Stimulated activated CD4-positive, alpha-beta T cell treated with anti-CD3 and anti-CD28 coated beads, Interleukin-4, amount 100 ng/mL, for 4 hours (primary cell): ENCODE data around the gene POP7.

ENCODE experiments used
- DNase-seq, 2 experiments: peaks; one replicate each; pipeline ENCODE4 v3.0.0-alpha.2; 2020

POP7 gene

DNA sequence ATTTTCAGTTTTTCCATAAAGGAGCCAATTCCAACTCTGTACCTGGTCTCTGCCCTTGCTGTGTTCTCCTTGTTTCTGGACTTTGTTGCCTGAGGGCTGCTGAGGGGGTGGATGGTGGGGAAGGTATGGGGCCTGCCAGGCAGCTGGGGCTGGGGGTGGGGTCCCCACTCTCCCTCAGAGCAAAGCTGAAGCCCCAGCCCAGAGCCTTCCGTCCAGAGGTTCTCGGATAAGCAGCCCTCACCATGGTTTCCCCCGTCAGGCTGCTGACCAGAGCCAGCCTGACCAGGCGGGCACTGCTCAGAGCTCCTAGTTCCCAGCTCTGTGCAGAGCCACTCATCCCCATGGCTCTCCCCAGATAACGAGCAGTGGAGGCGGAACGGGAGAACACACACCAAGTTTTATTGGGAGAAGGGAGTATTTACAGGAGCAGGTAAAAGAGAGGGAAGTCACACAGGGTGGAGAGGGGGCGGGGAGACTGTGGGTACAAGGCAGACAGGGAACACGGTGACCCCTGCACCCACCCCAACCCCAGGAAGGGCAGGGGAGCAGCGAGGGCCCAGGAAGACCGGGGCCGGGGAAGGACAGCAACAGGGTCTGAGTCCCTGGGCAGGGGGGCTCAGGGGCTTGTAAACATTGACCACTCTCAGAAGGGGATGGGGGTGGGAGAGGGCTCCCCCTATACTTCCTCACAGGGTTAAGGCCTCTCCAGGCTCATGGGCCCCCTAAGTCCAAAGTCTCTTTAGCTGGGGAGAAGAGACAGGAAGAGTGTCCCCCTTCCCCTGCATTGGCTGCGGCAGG lies 26.6 kb upstream of the POP7 start:
- no peak for DNase-seq

DNA sequence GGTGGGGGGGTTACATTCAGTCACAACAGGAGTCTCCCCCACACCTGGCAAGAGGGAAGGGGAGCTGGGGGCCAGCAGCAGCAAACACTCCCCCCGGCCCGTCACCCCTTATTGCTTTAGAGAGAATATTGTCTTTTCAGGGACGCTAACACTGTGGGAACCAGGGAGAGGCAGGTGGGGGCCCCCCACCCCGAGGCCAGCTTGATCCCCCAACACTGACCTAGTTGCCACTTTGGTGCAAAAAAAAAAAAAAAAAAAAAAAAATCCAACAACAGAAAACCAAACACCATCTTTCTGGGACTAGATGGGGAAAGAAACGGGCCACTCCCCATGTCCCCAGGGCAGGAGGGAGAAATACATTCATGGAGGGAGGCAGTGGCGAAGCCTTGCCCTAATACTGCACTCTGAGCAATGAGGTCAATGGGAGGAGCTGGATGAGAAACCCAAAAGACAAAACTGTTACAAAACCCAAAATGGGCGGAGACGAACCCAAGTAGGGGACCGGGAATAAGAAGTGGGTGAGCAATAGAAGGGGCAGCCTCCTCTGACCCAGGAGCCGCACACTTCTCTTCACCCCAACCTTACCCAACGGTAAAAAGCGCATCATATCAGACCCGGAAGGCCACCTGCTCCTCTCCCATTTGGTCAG lies 25.9 kb upstream of the POP7 start:
- DNase-seq, result no peak

GRCh38 chr7:100680576-100681271 lies 25.2 kb upstream of the POP7 start:
- DNase-seq, result no peak

- DNase-seq, result no peak
Measured at GRCh38 chr7:100681491-100682227, 24.3 kb upstream of the POP7 start.

- peak in 1 of 2 experiments; percentile 47 for DNase-seq
Measured at GRCh38 chr7:100682228-100682741, 23.6 kb upstream of the POP7 start.

- DNase-seq, result no peak
Measured at GRCh38 chr7:100682991-100683658, 22.8 kb upstream of the POP7 start.

GRCh38 chr7:100683659-100684533 lies 22.0 kb upstream of the POP7 start:
- DNase-seq, result no peak

DNA sequence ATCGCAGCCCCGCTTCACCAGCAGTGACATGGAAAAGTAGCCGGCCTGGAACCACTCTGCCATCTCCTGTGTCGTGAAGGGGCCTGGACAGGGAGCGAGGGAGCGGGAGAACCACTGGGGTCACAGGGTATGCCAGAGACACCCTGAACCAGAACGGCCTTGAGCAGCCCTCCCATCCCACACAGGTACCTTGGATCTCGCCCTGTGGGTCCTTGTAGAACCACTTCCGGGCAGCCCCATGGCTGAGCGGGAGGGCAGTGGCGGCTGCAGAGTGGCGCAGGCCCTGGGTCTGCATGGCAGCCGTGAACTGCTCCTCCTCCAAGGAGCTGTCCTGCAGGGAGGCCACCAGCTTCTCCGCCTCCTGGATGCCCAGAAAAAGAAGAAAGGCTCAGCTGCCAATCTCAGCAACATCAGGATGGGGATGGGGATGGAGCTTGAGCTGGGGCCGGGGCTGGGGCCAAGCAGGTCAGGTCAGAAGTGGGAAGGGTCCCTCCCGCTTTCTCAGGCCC lies 21.3 kb upstream of the POP7 start:
- no peak for DNase-seq

DNA sequence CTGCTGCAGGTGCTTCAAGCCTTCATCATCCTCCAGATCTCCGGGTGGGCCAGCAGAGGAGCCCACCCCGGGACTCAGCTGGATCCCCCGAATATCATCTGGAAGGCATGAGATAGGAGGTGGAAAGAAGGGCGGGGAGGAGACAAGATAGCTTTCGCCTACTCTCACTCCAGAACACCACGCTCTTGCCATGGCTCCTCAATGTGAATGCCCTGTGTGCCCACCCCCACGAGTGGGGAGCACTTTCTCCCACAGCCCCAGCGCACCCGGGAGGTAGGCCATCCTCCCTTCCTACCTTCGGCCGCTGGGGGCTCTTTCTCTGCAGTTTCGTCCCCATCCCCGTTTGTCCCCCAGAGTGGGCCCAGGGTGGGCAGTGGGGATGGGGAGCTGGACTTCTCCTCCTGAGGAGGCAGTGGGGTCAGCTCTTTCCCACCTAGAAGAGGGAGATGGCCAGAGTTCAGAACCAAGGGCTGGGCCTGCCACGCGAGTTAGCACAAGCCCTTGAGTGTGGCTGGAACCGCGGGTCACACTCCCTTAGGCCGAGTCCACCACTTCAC lies 20.8 kb upstream of the POP7 start:
- DNase-seq, result no peak

DNA sequence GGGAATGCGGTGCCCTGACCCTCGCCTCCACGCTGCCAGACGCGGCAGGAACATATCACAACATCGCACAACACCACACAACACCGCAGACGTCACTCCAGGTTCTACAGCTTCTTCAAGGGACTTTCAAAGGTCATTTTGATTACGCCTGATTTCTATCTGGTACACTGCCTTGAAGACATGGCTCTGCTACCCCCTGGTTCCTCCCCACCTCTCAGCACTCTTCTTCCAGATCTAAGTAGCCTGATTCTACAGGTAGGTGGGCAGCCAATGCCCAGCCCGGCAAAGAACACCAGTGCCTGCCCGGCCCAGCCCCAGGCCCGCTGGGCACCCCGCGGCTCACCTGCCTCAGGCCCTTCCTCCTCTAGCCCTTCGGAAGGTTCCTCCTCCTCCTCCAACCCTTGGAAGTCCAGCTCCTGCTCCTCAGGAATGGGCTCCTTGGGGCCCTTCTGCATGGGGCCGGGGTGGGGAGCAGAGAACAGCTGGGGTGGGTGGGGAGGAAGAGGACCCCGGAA lies 20.2 kb upstream of the POP7 start:
- no peak for DNase-seq

GRCh38 chr7:100686201-100686821 lies 19.6 kb upstream of the POP7 start:
- DNase-seq, result no peak

- no peak for DNase-seq
Measured at GRCh38 chr7:100686822-100687211, 19.1 kb upstream of the POP7 start.

GRCh38 chr7:100687261-100687660 lies 18.7 kb upstream of the POP7 start:
- DNase-seq, result no peak

DNA sequence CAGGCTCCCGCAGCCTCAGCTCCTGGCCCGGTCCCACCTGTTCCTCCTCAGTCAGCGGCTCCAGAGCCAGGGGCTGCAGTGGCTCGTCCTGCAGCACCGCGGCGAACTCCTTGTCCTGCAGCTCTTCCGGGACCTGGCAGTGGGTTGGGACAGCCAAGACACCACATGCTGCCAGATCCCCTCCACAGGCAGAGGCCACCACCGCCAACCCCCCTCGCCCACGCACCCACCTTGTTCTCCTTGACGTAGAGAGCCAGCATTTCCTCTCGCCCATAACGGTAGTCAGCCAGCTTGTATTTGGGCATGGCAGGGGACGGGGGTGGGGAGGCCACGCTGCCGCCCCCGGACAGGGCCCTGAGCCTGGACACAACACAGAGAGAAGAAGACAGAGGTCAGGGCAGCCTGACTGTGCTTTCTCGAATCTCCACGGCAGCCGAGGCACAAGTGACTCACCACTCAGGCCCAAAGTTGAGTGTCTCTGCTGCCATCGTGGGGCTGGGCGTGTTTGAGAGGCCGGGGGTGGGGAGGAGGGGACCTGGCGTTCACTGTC lies 18.1 kb upstream of the POP7 start:
- no peak for DNase-seq

- no peak for DNase-seq
Measured at GRCh38 chr7:100688326-100688860, 17.5 kb upstream of the POP7 start.

GRCh38 chr7:100689230-100690135 lies 16.4 kb upstream of the POP7 start:
- no peak for DNase-seq

DNA sequence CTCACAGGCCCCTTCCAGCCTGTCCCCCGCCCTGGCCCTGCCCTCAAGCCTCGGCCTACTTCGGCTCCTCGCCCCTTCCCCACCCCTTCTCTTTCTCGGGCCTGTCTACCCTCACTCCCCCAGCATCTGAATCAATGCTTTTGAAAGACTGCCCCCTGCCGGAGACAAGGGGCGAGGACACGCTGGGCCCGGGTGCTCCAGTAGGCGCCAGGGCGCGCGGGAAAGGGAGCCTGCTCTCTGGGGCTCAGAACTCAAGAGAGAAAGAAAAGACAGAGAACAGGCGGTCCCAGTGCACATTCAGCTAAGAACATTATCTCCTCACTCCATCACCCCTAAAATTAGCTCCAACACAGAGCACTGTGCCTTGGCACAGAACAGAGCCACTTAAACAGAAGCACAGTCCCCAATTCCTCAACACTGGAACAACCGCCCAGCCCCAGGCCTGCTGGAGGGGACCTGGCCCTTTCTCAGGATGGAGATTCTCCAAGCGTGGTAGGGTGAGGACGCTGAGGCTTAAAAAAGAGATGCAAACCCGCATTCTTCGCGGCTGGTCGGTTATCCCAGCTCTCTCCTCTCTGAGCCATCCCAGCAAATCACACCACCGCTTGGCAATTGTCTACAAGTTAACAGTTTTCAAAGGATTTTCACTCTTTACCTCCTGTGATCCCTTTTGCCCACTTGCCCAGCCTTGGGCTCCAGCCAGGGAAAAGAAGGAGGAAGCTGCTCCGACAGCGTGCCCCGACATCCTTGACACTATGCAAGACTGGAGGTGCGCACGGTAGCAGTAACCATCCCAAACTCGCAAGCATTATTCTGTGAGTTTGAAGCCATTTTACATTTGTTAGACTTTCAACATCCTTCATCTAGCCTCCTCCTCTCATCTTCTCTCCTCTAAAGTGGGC lies 14.0 kb upstream of the POP7 start:
- DNase-seq, result peak; percentile 71 to 78
